ENCODE data around the gene BTF3. TPM values are rescaled to one million over a fixed set of nuclear protein-coding genes. Genes with fewer than 3 reads are reported as not detected.

BTF3 gene
- total and polyA plus RNA-seq, 9 of the 15 experiments (the other 6 are each of a cell fraction or from before 2014, with no cell fraction given) = 534 to 1,637 (median 848) TPM

DNA sequence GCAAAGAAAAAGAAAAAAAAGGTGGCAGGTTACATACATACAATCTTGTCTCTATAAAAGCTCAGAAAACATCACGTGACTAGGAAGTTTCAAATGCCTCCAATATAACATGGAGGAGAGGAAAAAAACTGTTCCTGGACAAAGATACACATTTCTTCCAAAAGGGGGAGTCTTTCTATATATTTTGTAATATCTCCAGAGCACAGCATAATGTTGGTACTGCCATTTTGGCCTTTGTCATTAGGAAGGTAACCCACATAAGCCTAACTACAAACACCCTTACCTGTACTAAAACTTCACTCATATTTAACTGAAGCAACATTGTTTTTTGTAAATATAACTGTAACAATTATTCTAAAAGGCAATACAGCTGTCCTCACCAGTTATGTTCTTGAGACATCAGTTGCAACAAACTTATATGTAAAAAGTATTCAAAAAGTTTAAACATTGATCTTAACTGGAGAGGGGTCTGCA, 1.2 kb upstream of the BTF3 start (continued):
- TF ChIP-seq, protein P1, sequence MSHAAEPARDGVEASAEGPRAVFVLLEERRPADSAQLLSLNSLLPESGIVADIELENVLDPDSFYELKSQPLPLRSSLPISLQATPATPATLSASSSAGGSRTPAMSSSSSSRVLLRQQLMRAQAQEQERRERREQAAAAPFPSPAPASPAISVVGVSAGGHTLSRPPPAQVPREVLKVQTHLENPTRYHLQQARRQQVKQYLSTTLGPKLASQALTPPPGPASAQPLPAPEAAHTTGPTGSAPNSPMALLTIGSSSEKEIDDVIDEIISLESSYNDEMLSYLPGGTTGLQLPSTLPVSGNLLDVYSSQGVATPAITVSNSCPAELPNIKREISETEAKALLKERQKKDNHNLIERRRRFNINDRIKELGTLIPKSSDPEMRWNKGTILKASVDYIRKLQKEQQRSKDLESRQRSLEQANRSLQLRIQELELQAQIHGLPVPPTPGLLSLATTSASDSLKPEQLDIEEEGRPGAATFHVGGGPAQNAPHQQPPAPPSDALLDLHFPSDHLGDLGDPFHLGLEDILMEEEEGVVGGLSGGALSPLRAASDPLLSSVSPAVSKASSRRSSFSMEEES (CRISPR knock-in tag; IDR thresholded peaks at IDR 0.05) = peak; percentile 99
- TF ChIP-seq, protein P2, sequence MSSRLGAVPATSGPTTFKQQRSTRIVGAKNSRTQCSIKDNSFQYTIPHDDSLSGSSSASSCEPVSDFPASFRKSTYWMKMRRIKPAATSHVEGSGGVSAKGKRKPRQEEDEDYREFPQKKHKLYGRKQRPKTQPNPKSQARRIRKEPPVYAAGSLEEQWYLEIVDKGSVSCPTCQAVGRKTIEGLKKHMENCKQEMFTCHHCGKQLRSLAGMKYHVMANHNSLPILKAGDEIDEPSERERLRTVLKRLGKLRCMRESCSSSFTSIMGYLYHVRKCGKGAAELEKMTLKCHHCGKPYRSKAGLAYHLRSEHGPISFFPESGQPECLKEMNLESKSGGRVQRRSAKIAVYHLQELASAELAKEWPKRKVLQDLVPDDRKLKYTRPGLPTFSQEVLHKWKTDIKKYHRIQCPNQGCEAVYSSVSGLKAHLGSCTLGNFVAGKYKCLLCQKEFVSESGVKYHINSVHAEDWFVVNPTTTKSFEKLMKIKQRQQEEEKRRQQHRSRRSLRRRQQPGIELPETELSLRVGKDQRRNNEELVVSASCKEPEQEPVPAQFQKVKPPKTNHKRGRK (tag; IDR thresholded peaks at IDR 0.05) = 0 out of 2 replicates have a peak, but pooled peaks have one; percentile 3
- TF ChIP-seq MIER1 (IDR thresholded peaks at IDR 0.05; ENCODE audit: low read depth) = no peak
- no peak for TF ChIP-seq MCM3 (IDR thresholded peaks at IDR 0.05)
- TF ChIP-seq, protein P3, sequence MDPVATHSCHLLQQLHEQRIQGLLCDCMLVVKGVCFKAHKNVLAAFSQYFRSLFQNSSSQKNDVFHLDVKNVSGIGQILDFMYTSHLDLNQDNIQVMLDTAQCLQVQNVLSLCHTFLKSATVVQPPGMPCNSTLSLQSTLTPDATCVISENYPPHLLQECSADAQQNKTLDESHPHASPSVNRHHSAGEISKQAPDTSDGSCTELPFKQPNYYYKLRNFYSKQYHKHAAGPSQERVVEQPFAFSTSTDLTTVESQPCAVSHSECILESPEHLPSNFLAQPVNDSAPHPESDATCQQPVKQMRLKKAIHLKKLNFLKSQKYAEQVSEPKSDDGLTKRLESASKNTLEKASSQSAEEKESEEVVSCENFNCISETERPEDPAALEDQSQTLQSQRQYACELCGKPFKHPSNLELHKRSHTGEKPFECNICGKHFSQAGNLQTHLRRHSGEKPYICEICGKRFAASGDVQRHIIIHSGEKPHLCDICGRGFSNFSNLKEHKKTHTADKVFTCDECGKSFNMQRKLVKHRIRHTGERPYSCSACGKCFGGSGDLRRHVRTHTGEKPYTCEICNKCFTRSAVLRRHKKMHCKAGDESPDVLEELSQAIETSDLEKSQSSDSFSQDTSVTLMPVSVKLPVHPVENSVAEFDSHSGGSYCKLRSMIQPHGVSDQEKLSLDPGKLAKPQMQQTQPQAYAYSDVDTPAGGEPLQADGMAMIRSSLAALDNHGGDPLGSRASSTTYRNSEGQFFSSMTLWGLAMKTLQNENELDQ (CRISPR knock-in tag; IDR thresholded peaks at IDR 0.05; ENCODE audit: borderline replicate concordance) = no peak
- TF ChIP-seq HCFC1 (IDR thresholded peaks at IDR 0.05; ENCODE audit: low read depth, low read length) = 0 out of 2 replicates have a peak, but pooled peaks have one; percentile 27
- no peak for TF ChIP-seq JUNB (CRISPR knock-in tag; conservative IDR thresholded peaks at IDR 0.05)
- TF ChIP-seq ZNF785 (CRISPR knock-in tag; IDR thresholded peaks at IDR 0.05) = no peak
- TF ChIP-seq, protein P4, sequence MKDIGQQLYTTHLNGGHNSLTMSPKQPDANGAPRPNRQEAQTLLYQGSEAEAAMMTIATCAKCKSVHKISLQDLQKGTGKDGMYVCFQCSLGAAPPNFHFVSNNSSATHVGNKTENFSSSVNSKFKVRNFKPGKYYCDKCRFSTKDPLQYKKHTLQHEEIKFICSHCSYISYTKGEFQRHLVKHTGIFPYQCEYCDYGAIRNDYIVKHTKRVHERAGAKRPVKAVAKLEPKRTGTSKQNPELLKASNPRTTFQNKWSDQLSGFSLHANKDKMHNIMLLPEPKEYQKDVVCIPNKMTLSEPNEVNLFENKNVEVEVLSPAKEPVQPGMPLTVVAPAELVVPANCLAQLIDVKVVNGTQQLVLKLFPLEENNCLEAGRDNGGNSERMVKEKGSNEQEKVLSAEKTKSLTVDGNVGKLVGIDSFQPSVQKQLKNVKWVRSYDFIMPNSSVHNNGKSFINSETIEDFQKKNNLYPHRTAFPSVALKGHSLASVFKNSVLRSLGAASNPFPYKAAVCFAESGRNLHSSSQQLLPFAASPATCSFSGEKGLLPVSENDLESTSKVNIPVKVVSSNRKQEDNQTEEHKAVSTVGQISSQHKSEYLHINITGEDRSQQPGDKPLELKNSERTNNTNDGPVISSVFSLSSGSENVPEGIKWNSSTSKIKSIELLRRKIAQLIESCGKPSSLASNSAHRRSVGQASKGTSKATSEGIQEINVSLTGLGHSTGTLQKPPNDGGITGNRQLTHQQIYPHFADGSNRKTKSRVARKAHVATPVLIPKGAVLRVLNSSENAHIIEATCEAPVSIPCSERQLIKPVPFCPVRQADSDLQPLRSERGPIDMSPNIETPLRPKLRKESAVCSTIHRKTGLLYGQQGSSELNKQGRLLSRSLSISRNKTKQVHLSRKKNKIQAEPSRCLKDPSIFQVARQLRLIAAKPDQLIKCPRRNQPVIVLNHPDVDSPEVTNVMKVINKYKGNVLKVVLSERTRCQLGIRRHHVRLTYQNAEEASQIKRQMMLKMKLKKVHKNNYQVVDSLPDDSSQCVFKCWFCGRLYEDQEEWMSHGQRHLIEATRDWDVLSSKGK (CRISPR knock-in tag; IDR thresholded peaks at IDR 0.05) = no peak
- no peak for TF ChIP-seq ZNF79 (CRISPR knock-in tag; IDR thresholded peaks at IDR 0.05; ENCODE audit: low read depth)
- TF ChIP-seq HNRNPLL (IDR thresholded peaks at IDR 0.05; ENCODE audit: low read depth, low read length, poor library complexity, severe bottlenecking) = no peak
- TF ChIP-seq CBX3 (IDR thresholded peaks at IDR 0.05; ENCODE audit: borderline replicate concordance in 1 of 2, low read length in 2 of 2) = peak in 1 of 2 experiments; percentile 57; a peak in 1 of 3 replicates
- no peak for TF ChIP-seq PHTF2 (CRISPR knock-in tag; IDR thresholded peaks at IDR 0.05)
- no peak for TF ChIP-seq ZNF778 (CRISPR knock-in tag; IDR thresholded peaks at IDR 0.05)
- TF ChIP-seq SMARCA5 (IDR thresholded peaks at IDR 0.05) = no peak
- no peak for TF ChIP-seq LCOR (CRISPR knock-in tag; IDR thresholded peaks at IDR 0.05)
- 0 out of 2 replicates have a peak, but pooled peaks have one; percentile 23 for TF ChIP-seq JUND (IDR thresholded peaks at IDR 0.05; ENCODE audit: borderline replicate concordance, low read depth, low read length)
- TF ChIP-seq JUND (tag; IDR thresholded peaks at IDR 0.05; ENCODE audit: borderline replicate concordance, low read depth, low read length) = no peak; the same call in 2 of the 3 replicates
- no peak for TF ChIP-seq CTBP1 (IDR thresholded peaks at IDR 0.05; ENCODE audit: borderline replicate concordance)
- no peak for TF ChIP-seq YBX1 (IDR thresholded peaks at IDR 0.05)
